ENCODE measurements around the gene MAGI1. TPM values are rescaled to one million over a fixed set of nuclear protein-coding genes. Genes with fewer than 3 reads are reported as not detected.

Gene MAGI1
- total and polyA plus RNA-seq, 4 donors: 9.9 to 88.1 (median 24.6) TPM

- peaks cover 0 to 5% (median 0%) of the 10 kb centered on the region in 4 donors for H3K9me3 ChIP-seq (ENCODE audit: control insufficient read depth in 4 of 4, insufficient read depth in 3 of 4, low read length in 3 of 4)
- no peaks in the 10 kb centered on the region for H3K36me3 ChIP-seq (ENCODE audit: control insufficient read depth in 4 of 4, insufficient read depth in 4 of 4, low read length in 4 of 4)
- no peaks in the 10 kb centered on the region for H3K27me3 ChIP-seq (ENCODE audit: control insufficient read depth in 3 of 3, insufficient read depth in 3 of 3, low read length in 2 of 3)
- H3K27ac ChIP-seq (ENCODE audit: low read depth in 1 of 2, low read length in 1 of 2): no peak overlapping the region
- WGBS, 2 donors: 93 to 95% methylated on average over 4 of the region's 4 CpGs
- TF ChIP-seq, protein P1, sequence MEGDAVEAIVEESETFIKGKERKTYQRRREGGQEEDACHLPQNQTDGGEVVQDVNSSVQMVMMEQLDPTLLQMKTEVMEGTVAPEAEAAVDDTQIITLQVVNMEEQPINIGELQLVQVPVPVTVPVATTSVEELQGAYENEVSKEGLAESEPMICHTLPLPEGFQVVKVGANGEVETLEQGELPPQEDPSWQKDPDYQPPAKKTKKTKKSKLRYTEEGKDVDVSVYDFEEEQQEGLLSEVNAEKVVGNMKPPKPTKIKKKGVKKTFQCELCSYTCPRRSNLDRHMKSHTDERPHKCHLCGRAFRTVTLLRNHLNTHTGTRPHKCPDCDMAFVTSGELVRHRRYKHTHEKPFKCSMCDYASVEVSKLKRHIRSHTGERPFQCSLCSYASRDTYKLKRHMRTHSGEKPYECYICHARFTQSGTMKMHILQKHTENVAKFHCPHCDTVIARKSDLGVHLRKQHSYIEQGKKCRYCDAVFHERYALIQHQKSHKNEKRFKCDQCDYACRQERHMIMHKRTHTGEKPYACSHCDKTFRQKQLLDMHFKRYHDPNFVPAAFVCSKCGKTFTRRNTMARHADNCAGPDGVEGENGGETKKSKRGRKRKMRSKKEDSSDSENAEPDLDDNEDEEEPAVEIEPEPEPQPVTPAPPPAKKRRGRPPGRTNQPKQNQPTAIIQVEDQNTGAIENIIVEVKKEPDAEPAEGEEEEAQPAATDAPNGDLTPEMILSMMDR (IDR thresholded peaks at IDR 0.05; ENCODE audit: control extremely low read depth, extremely low read depth): no peak
- ATAC-seq (ENCODE audit: insufficient read depth, low FRiP score) (no peak), DNase-seq (no peak)
- peaks cover 0 to 14% (median 0%) of the 10 kb centered on the region in 5 donors for H3K4me1 ChIP-seq (ENCODE audit: control insufficient read depth in 5 of 5, insufficient read depth in 5 of 5, low read length in 5 of 5)
- H3K9ac ChIP-seq (ENCODE audit: insufficient read depth in 1 of 2, low read length in 2 of 2): no peak overlapping the region
- no peak overlapping the region for H3K4me3 ChIP-seq
Observed at GRCh38 chr3:65655061-65655460, 383.7 kb downstream of the MAGI1 start.

DNA sequence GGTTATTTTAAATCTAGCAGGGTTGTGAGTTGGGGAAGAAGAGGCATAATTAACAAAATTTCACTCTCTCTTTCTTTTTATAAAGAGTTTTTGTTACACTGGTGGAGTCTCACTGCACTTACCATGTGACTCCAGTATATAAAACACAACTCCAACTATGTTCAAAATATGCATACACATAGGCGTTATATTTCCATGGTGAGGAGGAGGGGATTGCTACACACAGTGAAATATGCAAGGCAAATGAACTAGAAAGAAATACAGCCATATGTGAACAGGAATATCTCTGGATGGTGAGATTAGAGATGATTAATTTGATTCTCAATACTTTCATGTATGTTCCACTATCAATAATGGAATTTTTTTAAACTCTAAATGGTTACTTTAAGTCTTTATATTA is 385.0 kb downstream of the MAGI1 start:
- Histone ChIP-seq H3K9ac (ENCODE audit: insufficient read depth in 1 of 2, low read length in 2 of 2) (no peak overlapping the region), H3K4me3 (no peak overlapping the region), H3K27me3 (ENCODE audit: control insufficient read depth in 3 of 3, insufficient read depth in 3 of 3, low read length in 2 of 3) (no peaks in the 10 kb centered on the region), H3K27ac (ENCODE audit: low read depth in 1 of 2, low read length in 1 of 2) (no peak overlapping the region), H3K4me1 (ENCODE audit: control insufficient read depth in 5 of 5, insufficient read depth in 5 of 5, low read length in 5 of 5) (peaks cover 0 to 14% (median 0%) of the 10 kb centered on the region in 5 donors), H3K9me3 (ENCODE audit: control insufficient read depth in 4 of 4, insufficient read depth in 3 of 4, low read length in 3 of 4) (peaks cover 0 to 5% (median 0%) of the 10 kb centered on the region in 4 donors), H3K36me3 (ENCODE audit: control insufficient read depth in 4 of 4, insufficient read depth in 4 of 4, low read length in 4 of 4) (no peaks in the 10 kb centered on the region)
- DNase-seq: peak in 1 of 3 donors; percentile 21
- WGBS, 2 donors: 84 to 87% methylated on average over 1 of the region's 1 CpG
- TF ChIP-seq, protein P1 (IDR thresholded peaks at IDR 0.05; ENCODE audit: control extremely low read depth, extremely low read depth): no peak
- no peak for ATAC-seq (ENCODE audit: insufficient read depth, low FRiP score)

DNA sequence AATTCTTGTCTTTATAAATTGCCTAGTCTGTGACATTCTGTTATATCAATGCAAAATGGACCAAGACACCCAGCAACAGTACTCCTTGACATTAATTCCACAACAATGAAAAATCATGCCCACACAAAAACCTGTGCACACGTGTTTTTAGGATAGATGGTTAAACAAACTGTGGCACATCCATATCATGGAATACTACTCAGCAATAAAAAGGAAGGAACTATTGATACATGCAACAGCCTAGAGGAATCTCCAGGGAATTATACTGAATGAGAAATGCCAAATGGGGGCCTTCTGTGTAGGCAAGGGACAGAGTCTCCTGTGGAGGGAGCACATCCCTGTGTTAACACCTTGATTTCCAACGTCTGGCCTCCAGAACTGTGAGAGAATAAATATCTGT is 388.5 kb downstream of the MAGI1 start:
- no peaks in the 10 kb centered on the region for H3K36me3 ChIP-seq (ENCODE audit: control insufficient read depth in 4 of 4, insufficient read depth in 4 of 4, low read length in 4 of 4)
- DNase-seq (no peak), ATAC-seq (ENCODE audit: insufficient read depth, low FRiP score) (no peak)
- no peak overlapping the region for H3K27ac ChIP-seq (ENCODE audit: low read depth in 1 of 2, low read length in 1 of 2)
- WGBS, 2 donors: 91% methylated on average over 2 of the region's 2 CpGs
- TF ChIP-seq, protein P1 (IDR thresholded peaks at IDR 0.05; ENCODE audit: control extremely low read depth, extremely low read depth): no peak
- H3K4me1 ChIP-seq (ENCODE audit: control insufficient read depth in 5 of 5, insufficient read depth in 5 of 5, low read length in 5 of 5): peaks cover 0 to 11% (median 0%) of the 10 kb centered on the region in 5 donors
- H3K9me3 ChIP-seq (ENCODE audit: control insufficient read depth in 4 of 4, insufficient read depth in 3 of 4, low read length in 3 of 4): peaks cover 0 to 10% (median 1%) of the 10 kb centered on the region in 4 donors
- H3K9ac ChIP-seq (ENCODE audit: insufficient read depth in 1 of 2, low read length in 2 of 2): no peak overlapping the region
- no peak overlapping the region for H3K4me3 ChIP-seq
- H3K27me3 ChIP-seq (ENCODE audit: control insufficient read depth in 3 of 3, insufficient read depth in 3 of 3, low read length in 2 of 3): no peaks in the 10 kb centered on the region

GRCh38 chr3:65647369-65647768 is 391.3 kb downstream of the MAGI1 start:
- ATAC-seq (ENCODE audit: insufficient read depth, low FRiP score) (no peak), DNase-seq (no peak)
- Histone ChIP-seq H3K4me3 (no peak overlapping the region), H3K9me3 (ENCODE audit: control insufficient read depth in 4 of 4, insufficient read depth in 3 of 4, low read length in 3 of 4) (peaks cover 0 to 10% (median 1%) of the 10 kb centered on the region in 4 donors), H3K9ac (ENCODE audit: insufficient read depth in 1 of 2, low read length in 2 of 2) (no peak overlapping the region), H3K27ac (ENCODE audit: low read depth in 1 of 2, low read length in 1 of 2) (no peak overlapping the region), H3K27me3 (ENCODE audit: control insufficient read depth in 3 of 3, insufficient read depth in 3 of 3, low read length in 2 of 3) (no peaks in the 10 kb centered on the region), H3K36me3 (ENCODE audit: control insufficient read depth in 4 of 4, insufficient read depth in 4 of 4, low read length in 4 of 4) (no peaks in the 10 kb centered on the region), H3K4me1 (ENCODE audit: control insufficient read depth in 5 of 5, insufficient read depth in 5 of 5, low read length in 5 of 5) (peaks cover 0 to 5% (median 0%) of the 10 kb centered on the region in 5 donors)
- 92 to 98% methylated on average over 1 of the region's 1 CpG for WGBS, 2 donors
- TF ChIP-seq, protein P1 (IDR thresholded peaks at IDR 0.05; ENCODE audit: control extremely low read depth, extremely low read depth): no peak

All from lung (tissue), 12 donors.